Heart right ventricle (tissue), 16 donors: ENCODE data around the gene TMEM38A. TPM values are rescaled to one million over a fixed set of nuclear protein-coding genes. Genes with fewer than 3 reads are reported as not detected.

ENCODE experiments used
- ATAC-seq, 8 donors: fragments of 200-7000 bp; cut with Tn5 transposase; one replicate each; pipeline ENCODE4 v1.9.1; 2020; ENCODE audit warnings: mild to moderate bottlenecking in 8 of 8, moderate library complexity in 8 of 8, moderate number of reproducible peaks in 1 of 8
- DNase-seq, 2 donors: peaks; one replicate each; pipeline ENCODE4 v3.0.0-alpha.2; 2020
- H3K27ac ChIP-seq, 10 donors: fragments of 200-600 bp; sonication (generic) in 2 of 10; one replicate each; pipeline versions ENCODE4 v1.5.0 to v1.8.0; 2020 to 2022; ENCODE audit warnings: mild to moderate bottlenecking in 3 of 10
- H3K27me3 ChIP-seq, 7 donors: fragments of 200-600 bp; one replicate each; pipeline ENCODE4 v1.8.0; 2021 to 2022; ENCODE audit warnings: mild to moderate bottlenecking in 2 of 7
- H3K36me3 ChIP-seq, 9 donors: fragments of 200-600 bp; sonication (generic) in 1 of 9; one replicate each; pipeline versions ENCODE4 v1.5.0 to v1.8.0; 2020 to 2022; ENCODE audit warnings: mild to moderate bottlenecking in 2 of 9
- H3K4me1 ChIP-seq, 9 donors: fragments of 200-600 bp; sonication (generic) in 1 of 9; one replicate each; pipeline versions ENCODE4 v1.5.0 to v1.8.0; 2020 to 2022; ENCODE audit warnings: mild to moderate bottlenecking in 4 of 9
- H3K4me3 ChIP-seq, 10 donors: fragments of 200-600 bp; sonication (generic) in 2 of 10; one replicate each; pipeline versions ENCODE4 v1.5.0 to v1.8.0; 2020 to 2022; ENCODE audit warnings: mild to moderate bottlenecking in 7 of 10, moderate library complexity in 2 of 10
- H3K9me3 ChIP-seq, 11 donors: fragments of 200-600 bp in 10 of 11; sonication (generic) in 2 of 11; one replicate each; pipeline versions ENCODE4 v1.5.0 to v1.8.0; 2013 to 2022; ENCODE audit warnings: mild to moderate bottlenecking in 2 of 11, control low read depth in 1 of 11, moderate library complexity in 1 of 11
- CTCF ChIP-seq, 9 donors: fragments of 200-600 bp; sonication (generic) in 2 of 9; IDR thresholded peaks; one replicate each; pipeline versions ENCODE4 v1.5.0 to v1.8.0; 2021 to 2022; ENCODE audit warnings: antibody characterized with exemption in 9 of 9, mild to moderate bottlenecking in 5 of 9, moderate library complexity in 1 of 9
- WGBS, 2 donors: extraction: QIAGEN DNeasy Blood & Tissue Kit; methylation state at CpG; one replicate each; pipeline ENCODE4 v1.1.7; 2013; ENCODE audit warnings: inconsistent platforms in 1 of 2; 5-methylcytosine and 5-hydroxymethylcytosine counted together
- intact Hi-C, 10 donors: fragments of 100-400 bp; cut with DNase I; formaldehyde crosslinking; loops; one replicate each; pipeline versions ENCODE4 v1.11.1 to v1.14.2; 2022
- polyA plus RNA-seq, 2 donors: library from polyadenylated mRNA; stranded (reverse); fragments of 200-250 nt; gene quantifications; one replicate each; pipeline ENCODE4 v1.2.3, GENCODE V29; 2013
- total RNA-seq, 10 donors: library from RNA; stranded (reverse); fragmentation: NEBNext Ultra II Directional in 3 of 10; extraction: Animal tissue kit (Norgen Biotek cat#: 25700) in 3 of 10; gene quantifications; one replicate each; pipeline versions ENCODE4 v1.2.1 to v1.2.4, GENCODE V29; 2021 to 2023
- donor health status: Arrhythmogenic right ventricular cardiomyopathy.
- donor health status: ischemic (EF 13 %, LVEDD 7.1; RV severe dilation, severe dysfunction).
- donor health status: healthy with polysubstance abuse.
- donor health status: DM: no; HTN: yes; CAD: no.
- donor health status: DM: no; HTN: no; CAD: no.
- donor health status: ischemic (EF 25% LVEDD 6.9; RV normal size, moderate dysfunction).
- donor health status: ischemic (EF 25% LVEDD 5.7; RV mildly dilated, moderate dysfunction).
- donor health status: healthy.
- donor health status: DM: yes; HTN: yes; CAD: no.
- donor health status: Ischemic cardiomyopathy.
- donor health status: ischemic (EF 35%, LVEDD 5.7; RV mildly dilated, moderate dysfunction).
- donor health status: nonischemic (EF 11% LVEDD 7.7; RV severe dilation, severe dysfunction).
- donor health status: DM: yes; HTN: yes; CAD: no.
- donor health status: PGD.
- donor health status: ischemic (EF 29% LVEDD 5.4; RV normal size, mild dysfunction).
- donor health status: nonischemic (EF 23%, LVEDD 6.1; RV moderate dilation, normal function).

The TMEM38A gene
- total and polyA plus RNA-seq, 12 donors = 17.2 to 41.4 (median 29.6) TPM

- H3K36me3 ChIP-seq = peaks cover 0 to 53% (median 25%) of the 10 kb centered on the region in 9 donors
- WGBS, 2 donors = 95% methylated on average over 9 of the region's 9 CpGs
- no peaks in the 10 kb centered on the region for H3K27me3 ChIP-seq
- no peak for TF ChIP-seq CTCF (IDR thresholded peaks at IDR 0.05)
- H3K27ac ChIP-seq = no peak overlapping the region
- intact Hi-C loops = no loop called here
- ATAC-seq = no peak
- H3K4me3 ChIP-seq = no peak overlapping the region
- peaks cover 0 to 12% (median 0%) of the 10 kb centered on the region in 9 donors for H3K4me1 ChIP-seq
- DNase-seq = no peak
- peaks cover 0 to 15% (median 4%) of the 10 kb centered on the region in 11 donors for H3K9me3 ChIP-seq
Measured at GRCh38 chr19:16678498-16678897, 17.6 kb downstream of the TMEM38A start.

- Histone ChIP-seq H3K27ac (no peak overlapping the region), H3K4me1 (peaks cover 0 to 12% (median 0%) of the 10 kb centered on the region in 9 donors), H3K4me3 (no peak overlapping the region), H3K36me3 (peaks cover 0 to 52% (median 25%) of the 10 kb centered on the region in 9 donors), H3K9me3 (peaks cover 0 to 15% (median 4%) of the 10 kb centered on the region in 11 donors), H3K27me3 (no peaks in the 10 kb centered on the region)
- TF ChIP-seq CTCF (IDR thresholded peaks at IDR 0.05) = no peak
- no peak for ATAC-seq
- DNase-seq = no peak
- WGBS, 2 donors = 95% methylated on average over 11 of the region's 11 CpGs
- intact Hi-C loops = no loop called here
Measured at GRCh38 chr19:16679811-16680210, 18.9 kb downstream of the TMEM38A start.

GRCh38 chr19:16682539-16682938, 21.6 kb downstream of the TMEM38A start:
- no peak for ATAC-seq
- no peaks in the 10 kb centered on the region for H3K4me1 ChIP-seq

GRCh38 chr19:16684216-16684615, 23.3 kb downstream of the TMEM38A start:
- Histone ChIP-seq H3K27ac (no peak overlapping the region), H3K4me3 (no peak overlapping the region), H3K9me3 (peaks cover 0 to 20% (median 4%) of the 10 kb centered on the region in 11 donors), H3K27me3 (no peaks in the 10 kb centered on the region), H3K4me1 (no peaks in the 10 kb centered on the region), H3K36me3 (peaks cover 0 to 41% (median 25%) of the 10 kb centered on the region in 9 donors)
- TF ChIP-seq CTCF (IDR thresholded peaks at IDR 0.05) = no peak
- intact Hi-C loops = no loop called here
- WGBS, 2 donors = 92 to 96% methylated on average over 3 of the region's 3 CpGs
- no peak for ATAC-seq
- no peak for DNase-seq

More at GRCh38 chr19:16682539-16682938, 21.6 kb downstream of the TMEM38A start:
- Histone ChIP-seq H3K27ac (no peak overlapping the region), H3K4me3 (no peak overlapping the region), H3K27me3 (no peaks in the 10 kb centered on the region), H3K36me3 (peaks cover 0 to 45% (median 25%) of the 10 kb centered on the region in 9 donors), H3K9me3 (peaks cover 0 to 18% (median 4%) of the 10 kb centered on the region in 11 donors)
- 98 to 100% methylated on average over 2 of the region's 2 CpGs for WGBS, 2 donors
- TF ChIP-seq CTCF (IDR thresholded peaks at IDR 0.05) = no peak
- DNase-seq = no peak
- intact Hi-C loops = no loop called here
